Naive thymus-derived CD8-positive, alpha-beta T cell (primary cell): ENCODE results near the gene EHD4. TPM values are rescaled to one million over a fixed set of nuclear protein-coding genes. Genes with fewer than 3 reads are reported as not detected.

Experiments used
- ATAC-seq, 2 donors: fragments of 150-1000 bp; cut with Tn5 transposase in 1 of 2; sonication (Bioruptor Pico), chemical (Tn5 transposase) in 1 of 2; 1 replicate in 1 of 2; 2 replicates in 1 of 2; pipeline ENCODE4 v1.10.0; 2021; ENCODE audit warnings: mild to moderate bottlenecking in 2 of 2, moderate library complexity in 2 of 2
- POLR2A ChIA-PET: fragments of 350-600 bp; sonication (Branson Sonifier 250); formaldehyde crosslinking; loops from one replicate; lab custom pipeline; 2021; ENCODE audit warnings: antibody characterized with exemption; lab: Charles Lee
- DNase-seq, 10 donors: peaks; one replicate each; pipeline versions ENCODE4 v3.0.0 to v3.0.0-alpha.2; 2020 to 2022
- H3K27ac Mint-ChIP-seq, 10 donors: one replicate each; pipeline ENCODE4 v1.8.0; 2020 to 2022; ENCODE audit warnings: mild to moderate bottlenecking in 10 of 10, mixed read lengths in 10 of 10, moderate library complexity in 4 of 10, inconsistent platforms in 1 of 10
- H3K27me3 Mint-ChIP-seq, 5 donors: one replicate each; pipeline ENCODE4 v1.8.0; 2021 to 2022; ENCODE audit warnings: mixed read lengths in 5 of 5
- H3K36me3 Mint-ChIP-seq, 3 donors: one replicate each; pipeline ENCODE4 v1.8.0; 2020 to 2022; ENCODE audit warnings: mixed read lengths in 3 of 3, mild to moderate bottlenecking in 2 of 3, inconsistent platforms in 1 of 3
- H3K4me1 Mint-ChIP-seq, 4 donors: one replicate each; pipeline ENCODE4 v1.8.0; 2021 to 2022; ENCODE audit warnings: mixed read lengths in 4 of 4
- H3K4me3 Mint-ChIP-seq, 10 donors: one replicate each; pipeline ENCODE4 v1.8.0; 2020 to 2022; ENCODE audit warnings: mild to moderate bottlenecking in 10 of 10, mixed read lengths in 10 of 10, moderate library complexity in 6 of 10, inconsistent platforms in 1 of 10
- H3K9me3 Mint-ChIP-seq, 9 donors: one replicate each; pipeline ENCODE4 v1.8.0; 2020 to 2022; ENCODE audit warnings: mixed read lengths in 9 of 9, mild to moderate bottlenecking in 3 of 9, inconsistent platforms in 1 of 9, moderate library complexity in 1 of 9
- polyA plus RNA-seq, 3 donors: library from polyadenylated mRNA; unstranded; fragments of 300-500 nt; fragmentation: Illumina TruSeq; gene quantifications; one replicate each; pipeline ENCODE4 v1.2.3, GENCODE V29; 2021
- total RNA-seq, 8 experiments: library from RNA in 2 of 8; stranded (reverse) in 2 of 8; gene quantifications; one replicate each; pipeline ENCODE4 v1.2.3 and lab custom pipeline; 2021 to 2026

Gene EHD4
- total and polyA plus RNA-seq, 5 experiments from 2014 or later, result 5.2 to 10.4 (median 7.6) TPM

- peaks cover 0 to 40% (median 22%) of the 10 kb centered on the region in 3 donors for H3K36me3 Mint-ChIP-seq
- POLR2A ChIA-PET, result no interaction called here
- H3K27me3 Mint-ChIP-seq, result no peaks in the 10 kb centered on the region
- H3K4me1 Mint-ChIP-seq, result peaks cover 4 to 7% (median 7%) of the 10 kb centered on the region in 4 donors
- peak overlapping the region in 1 of 10 donors; percentile 76 for H3K27ac Mint-ChIP-seq
- no peak for ATAC-seq
- DNase-seq, result no peak
- H3K4me3 Mint-ChIP-seq, result no peak overlapping the region
- H3K9me3 Mint-ChIP-seq, result no peaks in the 10 kb centered on the region
Measured at GRCh38 chr15:41955807-41956525, 16.4 kb downstream of the EHD4 start.

- POLR2A ChIA-PET, result no interaction called here
- H3K27me3 Mint-ChIP-seq, result no peaks in the 10 kb centered on the region
- no peak for DNase-seq
- H3K27ac Mint-ChIP-seq, result no peak overlapping the region
- peaks cover 4 to 7% (median 6%) of the 10 kb centered on the region in 4 donors for H3K4me1 Mint-ChIP-seq
- no peak overlapping the region for H3K4me3 Mint-ChIP-seq
- ATAC-seq, result no peak
- H3K36me3 Mint-ChIP-seq, result peaks cover 0 to 44% (median 24%) of the 10 kb centered on the region in 3 donors
- H3K9me3 Mint-ChIP-seq, result no peaks in the 10 kb centered on the region
Measured at GRCh38 chr15:41955100-41955499, 17.3 kb downstream of the EHD4 start.

- peaks cover 0 to 44% (median 26%) of the 10 kb centered on the region in 3 donors for H3K36me3 Mint-ChIP-seq
- no peak overlapping the region for H3K4me3 Mint-ChIP-seq
Measured at GRCh38 chr15:41954036-41954435, 18.3 kb downstream of the EHD4 start.

GRCh38 chr15:41952013-41952563, 20.3 kb downstream of the EHD4 start:
- Mint-ChIP-seq H3K4me1 (peaks cover 0 to 5% (median 1%) of the 10 kb centered on the region in 4 donors), H3K36me3 (peaks cover 0 to 35% (median 28%) of the 10 kb centered on the region in 3 donors), H3K27me3 (no peaks in the 10 kb centered on the region), H3K27ac (no peak overlapping the region), H3K4me3 (no peak overlapping the region), H3K9me3 (no peaks in the 10 kb centered on the region)
- DNase-seq, result no peak
- POLR2A ChIA-PET, result no interaction called here
- no peak for ATAC-seq

More at GRCh38 chr15:41954036-41954435, 18.3 kb downstream of the EHD4 start:
- DNase-seq (no peak), ATAC-seq (no peak)
- Mint-ChIP-seq H3K27ac (no peak overlapping the region), H3K9me3 (no peaks in the 10 kb centered on the region), H3K27me3 (no peaks in the 10 kb centered on the region), H3K4me1 (peaks cover 4 to 7% (median 6%) of the 10 kb centered on the region in 4 donors)
- POLR2A ChIA-PET, result no interaction called here

- Mint-ChIP-seq H3K36me3 (peaks cover 0 to 35% (median 28%) of the 10 kb centered on the region in 3 donors), H3K4me1 (peaks cover 0 to 5% (median 1%) of the 10 kb centered on the region in 4 donors), H3K9me3 (no peaks in the 10 kb centered on the region), H3K27me3 (no peaks in the 10 kb centered on the region), H3K4me3 (no peak overlapping the region), H3K27ac (no peak overlapping the region)
- POLR2A ChIA-PET, result no interaction called here
- DNase-seq (no peak), ATAC-seq (no peak)
Measured at GRCh38 chr15:41951571-41951970, 20.8 kb downstream of the EHD4 start.

- peaks cover 0 to 35% (median 28%) of the 10 kb centered on the region in 3 donors for H3K36me3 Mint-ChIP-seq
- ATAC-seq (no peak), DNase-seq (no peak)
- H3K9me3 Mint-ChIP-seq, result no peaks in the 10 kb centered on the region
- POLR2A ChIA-PET, result no interaction called here
- H3K27ac Mint-ChIP-seq, result peak overlapping the region in 2 of 10 donors; percentile 27 to 32
- H3K27me3 Mint-ChIP-seq, result no peaks in the 10 kb centered on the region
- H3K4me3 Mint-ChIP-seq, result no peak overlapping the region
- H3K4me1 Mint-ChIP-seq, result peaks cover 0 to 5% (median 1%) of the 10 kb centered on the region in 4 donors
Measured at GRCh38 chr15:41950489-41950888, 21.9 kb downstream of the EHD4 start.

- no peak for DNase-seq
- Mint-ChIP-seq H3K36me3 (peaks cover 0 to 35% (median 28%) of the 10 kb centered on the region in 3 donors), H3K4me3 (no peak overlapping the region), H3K4me1 (peaks cover 0 to 5% (median 1%) of the 10 kb centered on the region in 4 donors), H3K9me3 (no peaks in the 10 kb centered on the region), H3K27me3 (no peaks in the 10 kb centered on the region), H3K27ac (peak overlapping the region in 1 of 10 donors; percentile 32)
- POLR2A ChIA-PET, result no interaction called here
- no peak for ATAC-seq
Measured at GRCh38 chr15:41950127-41950483, 22.3 kb downstream of the EHD4 start.

GRCh38 chr15:41949401-41950126, 22.8 kb downstream of the EHD4 start:
- no peak overlapping the region for H3K4me3 Mint-ChIP-seq
- ATAC-seq (no peak), DNase-seq (no peak)
- H3K4me1 Mint-ChIP-seq, result peaks cover 0 to 5% (median 1%) of the 10 kb centered on the region in 4 donors
- POLR2A ChIA-PET, result no interaction called here
- no peaks in the 10 kb centered on the region for H3K27me3 Mint-ChIP-seq
- peak overlapping the region in 1 of 10 donors; percentile 32 for H3K27ac Mint-ChIP-seq
- H3K9me3 Mint-ChIP-seq, result no peaks in the 10 kb centered on the region
- peaks cover 0 to 35% (median 28%) of the 10 kb centered on the region in 3 donors for H3K36me3 Mint-ChIP-seq

- Mint-ChIP-seq H3K4me1 (peaks cover 0 to 2% (median 0%) of the 10 kb centered on the region in 4 donors), H3K9me3 (no peaks in the 10 kb centered on the region), H3K27ac (no peak overlapping the region), H3K36me3 (peaks cover 0 to 32% (median 24%) of the 10 kb centered on the region in 3 donors), H3K27me3 (no peaks in the 10 kb centered on the region), H3K4me3 (no peak overlapping the region)
- POLR2A ChIA-PET, result interaction anchor here (0.6 kb wide), 1 partner anchor 492 kb away, joined by 3 read pairs; no protein-coding TSS in a partner anchor
- ATAC-seq, result no peak
- DNase-seq, result no peak
Measured at GRCh38 chr15:41948490-41948889, 23.9 kb downstream of the EHD4 start.

GRCh38 chr15:41946970-41947369, 25.4 kb downstream of the EHD4 start:
- DNase-seq, result no peak
- Mint-ChIP-seq H3K4me3 (no peak overlapping the region), H3K27ac (peak overlapping the region in 1 of 10 donors; percentile 25), H3K27me3 (no peaks in the 10 kb centered on the region), H3K9me3 (no peaks in the 10 kb centered on the region), H3K36me3 (peaks cover 0 to 24% (median 11%) of the 10 kb centered on the region in 3 donors), H3K4me1 (peaks cover 0 to 2% (median 1%) of the 10 kb centered on the region in 4 donors)
- POLR2A ChIA-PET, result no interaction called here
- no peak for ATAC-seq

- peaks cover 0 to 20% (median 6%) of the 10 kb centered on the region in 3 donors for H3K36me3 Mint-ChIP-seq
- POLR2A ChIA-PET, result interaction anchor here (1.1 kb wide), 1 partner anchor 27 kb away, joined by 3 read pairs; the partner anchor contains the start of gene EHD4
- no peak overlapping the region for H3K4me3 Mint-ChIP-seq
- no peaks in the 10 kb centered on the region for H3K9me3 Mint-ChIP-seq
- DNase-seq, result no peak
- H3K27me3 Mint-ChIP-seq, result no peaks in the 10 kb centered on the region
- no peak for ATAC-seq
- H3K4me1 Mint-ChIP-seq, result peaks cover 0 to 5% (median 2%) of the 10 kb centered on the region in 4 donors
- H3K27ac Mint-ChIP-seq, result no peak overlapping the region
Measured at GRCh38 chr15:41945731-41946130, 26.6 kb downstream of the EHD4 start.

- Mint-ChIP-seq H3K27me3 (no peaks in the 10 kb centered on the region), H3K27ac (peak overlapping the region in 2 of 10 donors; percentile 79 to 86), H3K36me3 (peaks cover 0 to 21% (median 6%) of the 10 kb centered on the region in 3 donors), H3K9me3 (no peaks in the 10 kb centered on the region), H3K4me3 (no peak overlapping the region), H3K4me1 (peaks cover 0 to 10% (median 4%) of the 10 kb centered on the region in 4 donors)
- POLR2A ChIA-PET, result interaction anchor here (1.1 kb wide), 1 partner anchor 27 kb away, joined by 3 read pairs; the partner anchor contains the start of gene EHD4
- DNase-seq (no peak), ATAC-seq (no peak)
Measured at GRCh38 chr15:41945221-41945620, 27.1 kb downstream of the EHD4 start.
